ENCODE data around the gene TMCC2.

TMCC2 gene

DNA sequence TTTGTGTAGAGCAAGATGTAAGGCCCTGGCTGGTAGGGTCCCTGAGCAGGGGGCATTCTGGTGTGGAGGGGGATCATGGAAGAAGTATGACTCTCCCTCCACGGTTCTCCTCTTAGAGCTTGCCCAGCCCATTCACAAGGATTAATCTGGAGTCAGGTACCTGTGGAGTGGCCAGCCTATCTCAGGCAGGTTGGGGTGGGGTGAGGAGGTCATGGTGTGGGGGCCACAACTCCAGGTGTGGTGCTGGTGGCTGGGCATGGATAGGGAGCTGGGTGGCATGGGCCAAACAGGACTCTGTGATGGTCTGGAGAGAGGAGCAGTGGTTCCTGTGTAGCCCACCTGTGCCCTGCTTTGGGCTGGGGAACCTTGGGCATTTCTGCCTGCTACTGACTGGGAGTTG, 32.3 kb downstream of the TMCC2 start:
- no peak for DNase-seq (ENCODE audit: low read depth in 1 of 2, low spot score in 1 of 2)

DNA sequence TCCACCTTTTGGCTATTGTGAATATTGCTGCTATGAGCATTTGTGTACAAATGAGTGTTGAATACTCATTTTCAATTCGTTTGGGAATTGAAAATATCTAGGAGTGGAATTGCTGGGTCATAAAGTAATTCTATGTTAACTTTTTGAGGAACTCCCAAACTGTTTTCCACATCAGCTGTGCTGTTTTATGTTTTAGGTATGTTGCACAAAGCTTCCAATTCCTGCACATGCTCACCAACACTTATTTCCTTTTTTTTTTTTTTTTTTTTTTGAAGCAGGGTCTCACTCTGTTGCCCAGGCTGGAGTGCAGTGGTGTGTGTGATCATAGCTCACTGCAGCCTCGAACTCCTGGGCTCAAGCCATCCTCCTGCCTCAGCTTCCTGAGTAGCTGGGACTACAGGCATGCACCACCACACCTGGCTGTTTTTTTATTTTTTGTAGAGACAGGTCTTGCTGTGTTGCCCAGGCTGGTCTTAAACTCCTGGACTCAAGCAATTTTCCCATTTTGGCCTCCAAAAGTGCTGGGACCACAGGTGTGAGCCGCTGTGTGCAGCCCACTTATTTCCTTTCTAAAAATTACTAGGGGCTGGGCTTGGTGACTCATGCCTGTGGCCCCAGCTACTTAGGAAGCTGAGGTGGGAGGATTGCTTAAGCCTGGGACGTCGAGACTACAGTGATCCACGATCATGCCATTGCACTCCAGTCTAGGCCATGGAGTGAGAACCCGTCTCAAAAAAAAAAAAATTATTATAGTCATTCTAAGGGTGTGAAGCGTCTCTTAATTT, 33.4 kb downstream of the TMCC2 start:
- no peak for DNase-seq (ENCODE audit: low read depth in 1 of 2, low spot score in 1 of 2)

DNA sequence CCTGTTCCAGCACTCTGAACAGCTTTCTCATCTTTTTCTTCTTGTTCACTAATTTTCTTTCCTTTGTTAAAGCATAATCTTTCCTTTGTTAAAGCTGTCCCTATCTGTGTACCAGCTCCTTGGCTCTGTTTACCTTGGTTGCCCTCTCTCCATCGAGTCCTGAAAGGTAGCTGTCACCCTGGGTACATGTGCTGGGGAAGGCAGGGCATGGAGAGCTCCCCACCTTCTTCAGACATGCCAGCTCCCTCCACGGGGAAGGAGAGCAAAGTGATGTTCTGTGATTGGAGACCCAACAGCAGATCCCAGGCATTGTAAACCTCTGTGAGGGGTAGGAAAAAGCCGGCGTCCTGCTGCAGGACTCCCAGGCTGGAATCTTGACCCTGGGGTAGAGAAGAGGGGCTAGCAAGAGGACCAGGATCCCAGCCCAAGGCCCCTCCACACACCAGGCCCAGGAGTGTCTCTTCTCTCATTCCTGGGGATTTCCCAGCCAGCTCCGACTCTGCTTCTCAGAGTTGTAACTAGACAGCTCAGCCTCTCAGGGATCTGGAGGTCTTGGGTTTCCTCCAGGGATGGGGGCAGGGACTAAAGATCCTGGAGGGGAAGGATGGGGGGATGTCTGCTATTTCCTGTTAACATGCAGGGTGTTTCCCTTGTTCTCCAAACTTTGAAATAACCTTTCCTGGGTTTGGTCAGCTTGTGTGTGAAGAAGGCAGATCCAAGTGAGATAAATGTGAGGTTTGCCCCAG, 34.4 kb downstream of the TMCC2 start:
- DNase-seq (ENCODE audit: low read depth in 1 of 2, low spot score in 1 of 2): no peak

DNA sequence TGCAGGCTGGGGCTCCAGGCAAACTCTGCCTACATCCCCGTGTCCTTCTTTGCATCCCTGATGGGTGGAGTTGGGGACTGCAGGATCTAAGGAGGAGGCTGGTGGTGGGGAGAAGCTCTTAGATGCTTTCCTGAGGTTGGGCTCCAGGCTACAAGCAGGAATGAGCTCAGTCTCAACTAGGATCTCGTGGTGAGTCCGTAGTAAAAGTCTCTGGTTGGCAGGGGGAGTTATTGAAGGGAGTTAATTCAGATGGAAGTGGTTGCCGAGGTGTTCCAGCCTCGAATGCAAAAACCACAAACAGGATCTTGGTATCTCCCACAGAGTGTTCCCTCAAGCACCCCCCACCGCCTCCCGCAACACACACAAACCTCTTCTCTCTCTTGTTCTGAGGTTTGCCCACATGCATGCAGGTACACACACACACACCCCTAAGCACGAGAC, 35.0 kb downstream of the TMCC2 start:
- no peak for DNase-seq (ENCODE audit: low read depth in 1 of 2, low spot score in 1 of 2)

DNA sequence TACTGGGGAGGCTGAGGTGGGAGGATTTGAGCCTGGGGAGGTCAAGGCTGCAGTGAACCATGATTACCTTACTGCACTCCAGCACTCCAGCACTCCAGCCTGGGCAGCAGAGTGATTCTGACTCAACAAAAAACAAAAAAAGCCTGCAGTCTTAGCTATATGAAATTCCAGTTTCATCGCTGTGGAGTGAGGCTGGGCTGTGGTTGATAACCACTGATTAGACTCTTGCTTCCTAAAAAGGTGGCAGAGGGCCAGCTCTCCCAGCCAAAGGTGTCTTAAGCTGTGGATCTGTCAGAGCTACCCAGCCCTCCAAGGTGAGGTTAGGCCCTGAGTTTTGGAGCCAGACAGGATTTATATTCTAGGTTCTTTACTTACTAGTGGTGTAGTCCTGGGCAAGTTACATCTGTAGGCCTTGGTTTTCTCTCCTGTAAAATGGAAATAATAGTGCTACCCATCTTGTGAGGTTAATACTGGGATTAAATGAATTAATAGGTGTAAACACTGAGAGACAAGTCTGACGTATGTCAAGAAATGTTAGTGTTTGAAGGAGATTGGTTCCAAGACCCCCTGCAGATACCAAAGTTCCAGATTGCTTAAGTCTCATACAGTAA, 35.9 kb downstream of the TMCC2 start:
- DNase-seq (ENCODE audit: low read depth in 1 of 2, low spot score in 1 of 2): no peak

DNA sequence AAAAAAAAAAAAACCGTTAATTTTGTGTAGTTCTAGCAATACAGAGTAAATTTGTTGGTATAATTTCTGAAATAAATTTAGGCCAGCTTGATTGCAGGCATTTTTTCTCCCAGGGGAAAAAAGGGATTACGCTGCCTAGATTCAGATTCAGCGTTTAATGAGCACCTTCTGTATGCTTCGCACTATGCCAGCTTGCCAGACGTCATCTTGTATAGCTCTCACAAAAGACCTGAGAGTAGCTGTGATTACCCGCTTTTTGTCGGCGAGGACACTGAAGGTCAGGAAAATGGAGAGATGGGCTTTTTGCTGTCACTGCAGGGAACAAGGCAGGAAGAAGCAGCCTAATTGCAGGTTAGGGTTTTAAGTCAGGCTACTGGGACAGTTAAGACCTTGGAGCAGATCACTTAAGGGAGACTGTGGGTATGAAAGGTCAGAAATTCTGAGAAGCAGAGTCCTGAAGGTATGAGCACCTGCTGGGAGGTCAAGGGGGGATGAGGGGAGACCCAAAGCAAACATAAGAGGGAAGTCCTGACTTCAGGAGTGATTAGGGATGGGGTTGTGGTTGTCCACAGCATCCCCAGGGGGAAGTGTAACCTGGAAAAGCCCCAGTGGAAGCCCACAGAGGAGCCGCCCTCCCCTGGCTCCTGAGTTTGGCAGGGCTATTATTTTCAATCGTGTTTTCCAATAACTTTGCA, 39.0 kb downstream of the TMCC2 start:
- no peak for DNase-seq (ENCODE audit: low read depth in 1 of 2, low spot score in 1 of 2)

DNA sequence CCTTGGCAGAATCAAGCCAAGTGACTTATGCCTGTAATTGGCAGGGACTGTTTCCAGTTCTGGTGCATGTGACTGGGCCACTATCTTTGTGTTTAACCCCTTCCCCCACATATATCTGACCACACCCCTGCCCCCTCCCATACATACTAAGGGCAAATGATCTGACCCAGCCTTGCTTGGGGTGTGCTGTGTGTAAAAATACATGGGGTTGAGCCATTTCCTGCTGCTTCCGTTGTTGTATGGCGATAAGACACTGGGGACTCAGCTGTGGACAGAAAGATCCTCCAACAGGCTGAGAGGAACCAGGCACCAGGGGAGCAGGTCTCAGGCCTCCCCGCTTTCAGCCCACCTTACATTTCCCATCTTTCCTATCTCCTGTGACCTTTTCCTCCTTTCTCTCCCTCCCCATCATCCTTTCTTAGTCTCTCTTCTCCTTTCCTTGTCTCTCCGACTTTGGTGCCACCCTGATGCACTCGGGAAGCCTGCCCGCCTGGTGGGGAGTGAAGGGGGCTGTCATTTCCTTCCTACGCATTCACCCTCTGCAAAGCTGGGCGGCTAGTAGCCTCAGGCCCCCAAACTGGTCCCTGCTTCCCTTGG, 39.7 kb downstream of the TMCC2 start:
- DNase-seq (ENCODE audit: low read depth in 1 of 2, low spot score in 1 of 2): no peak

DNA sequence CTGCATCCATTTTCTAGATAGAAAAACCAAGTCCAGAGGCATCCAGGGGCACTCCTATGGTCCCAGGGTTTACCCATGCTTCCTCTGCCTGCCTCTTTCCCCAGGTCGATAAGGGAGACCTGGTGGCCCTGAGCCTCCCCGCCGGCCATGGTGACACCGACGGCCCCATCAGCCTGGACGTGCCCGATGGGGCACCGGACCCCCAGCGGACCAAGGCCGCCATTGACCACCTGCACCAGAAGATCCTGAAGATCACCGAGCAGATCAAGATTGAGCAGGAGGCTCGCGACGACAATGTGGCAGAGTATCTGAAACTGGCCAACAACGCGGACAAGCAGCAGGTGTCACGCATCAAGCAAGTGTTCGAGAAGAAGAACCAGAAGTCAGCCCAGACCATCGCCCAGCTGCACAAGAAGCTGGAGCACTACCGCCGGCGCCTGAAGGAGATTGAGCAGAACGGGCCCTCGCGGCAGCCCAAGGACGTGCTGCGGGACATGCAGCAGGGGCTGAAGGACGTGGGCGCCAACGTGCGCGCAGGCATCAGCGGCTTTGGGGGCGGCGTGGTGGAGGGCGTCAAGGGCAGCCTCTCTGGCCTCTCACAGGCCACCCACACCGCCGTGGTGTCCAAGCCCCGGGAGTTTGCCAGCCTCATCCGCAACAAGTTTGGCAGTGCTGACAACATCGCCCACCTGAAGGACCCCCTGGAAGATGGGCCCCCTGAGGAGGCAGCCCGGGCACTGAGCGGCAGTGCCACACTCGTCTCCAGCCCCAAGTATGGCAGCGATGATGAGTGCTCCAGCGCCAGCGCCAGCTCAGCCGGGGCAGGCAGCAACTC, 41.3 kb downstream of the TMCC2 start:
- no peak for DNase-seq (ENCODE audit: low read depth in 1 of 2, low spot score in 1 of 2)

DNA sequence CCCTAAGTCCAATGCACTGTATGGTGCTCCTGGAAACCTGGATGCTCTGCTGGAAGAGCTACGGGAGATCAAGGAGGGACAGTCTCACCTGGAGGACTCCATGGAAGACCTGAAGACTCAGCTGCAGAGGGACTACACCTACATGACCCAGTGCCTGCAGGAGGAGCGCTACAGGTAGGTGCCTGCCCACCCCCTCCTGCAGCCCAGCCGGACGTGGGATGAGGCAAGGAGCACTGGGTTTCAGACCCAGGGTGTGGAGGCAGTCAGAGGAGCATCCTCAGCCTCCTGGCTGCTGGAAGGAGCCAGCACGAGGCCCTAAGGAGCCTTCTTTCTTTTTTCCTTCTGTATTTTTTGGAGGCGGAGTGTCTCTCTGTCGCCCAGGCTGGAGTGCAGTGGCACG, 42.0 kb downstream of the TMCC2 start:
- no peak for DNase-seq (ENCODE audit: low read depth in 1 of 2, low spot score in 1 of 2)

DNA sequence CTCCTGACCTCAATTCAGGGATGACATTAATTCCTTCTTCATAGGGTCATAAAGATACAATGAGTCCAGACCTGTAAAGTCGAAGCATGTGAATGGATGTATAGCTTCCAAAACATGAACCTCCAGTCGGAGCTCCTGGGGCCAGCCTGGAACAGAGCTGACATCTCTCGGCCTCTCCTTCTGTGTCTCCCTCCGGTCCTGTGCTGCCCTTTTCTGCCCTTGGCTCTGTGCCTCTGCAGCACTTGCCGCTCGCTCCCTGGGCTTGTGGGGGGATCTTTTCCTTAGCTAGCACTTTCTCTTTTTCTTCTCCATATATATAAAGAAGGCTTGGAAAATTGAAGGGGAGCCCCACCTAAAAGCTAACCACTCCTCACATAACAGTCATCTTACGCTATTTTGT, 42.5 kb downstream of the TMCC2 start:
- no peak for DNase-seq (ENCODE audit: low read depth in 1 of 2, low spot score in 1 of 2)

DNA sequence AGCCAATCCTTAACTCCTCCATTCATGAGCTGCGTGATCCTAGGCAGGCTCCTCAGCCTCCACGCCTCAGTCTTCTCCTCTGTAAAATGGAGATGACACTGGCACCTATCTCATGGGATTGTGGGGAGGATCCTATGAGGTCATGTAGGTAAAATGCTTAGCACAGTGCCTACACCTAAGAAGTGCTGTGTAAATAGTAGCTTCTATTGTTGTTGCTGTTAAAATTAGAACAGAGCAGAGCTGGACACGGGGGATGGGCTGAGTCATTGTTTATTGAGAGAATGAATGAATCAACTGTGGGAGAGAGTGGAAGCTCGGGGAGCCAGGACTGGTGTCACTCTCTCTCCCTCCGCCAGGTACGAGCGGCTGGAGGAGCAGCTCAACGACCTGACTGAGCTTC, 43.0 kb downstream of the TMCC2 start:
- DNase-seq (ENCODE audit: low read depth in 1 of 2, low spot score in 1 of 2): no peak

DNA sequence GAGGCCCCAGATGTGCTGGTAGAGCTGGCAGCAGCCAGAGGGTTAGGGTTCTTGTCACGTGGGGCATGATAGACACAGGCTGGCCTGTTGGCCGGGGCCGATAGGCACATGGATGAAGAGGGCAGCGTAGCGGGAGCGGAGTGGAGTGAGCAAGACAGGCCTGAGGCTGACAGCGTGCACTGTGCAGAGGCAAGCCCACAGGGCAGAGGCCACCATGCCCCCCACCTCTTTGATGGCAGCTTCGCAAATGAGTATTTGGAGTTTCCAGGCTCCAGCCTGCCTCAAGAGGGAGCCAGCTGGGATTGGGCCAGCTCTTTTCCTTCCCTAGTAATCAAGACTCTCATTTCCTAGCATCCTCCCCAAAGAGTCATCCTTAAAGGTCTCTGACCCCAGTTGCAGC, 43.5 kb downstream of the TMCC2 start:
- no peak for DNase-seq (ENCODE audit: low read depth in 1 of 2, low spot score in 1 of 2)

DNA sequence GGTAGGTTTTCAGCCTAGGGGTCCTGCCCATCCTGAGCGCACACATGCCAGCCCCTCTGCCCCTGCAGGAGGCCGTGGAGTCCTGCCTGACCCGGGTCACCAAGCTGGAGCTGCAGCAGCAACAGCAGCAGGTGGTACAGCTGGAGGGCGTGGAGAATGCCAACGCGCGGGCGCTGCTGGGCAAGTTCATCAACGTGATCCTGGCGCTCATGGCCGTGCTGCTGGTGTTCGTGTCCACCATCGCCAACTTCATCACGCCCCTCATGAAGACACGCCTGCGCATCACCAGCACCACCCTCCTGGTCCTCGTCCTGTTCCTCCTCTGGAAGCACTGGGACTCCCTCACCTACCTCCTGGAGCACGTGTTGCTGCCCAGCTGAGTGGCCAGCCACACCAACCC, 44.0 kb downstream of the TMCC2 start:
- DNase-seq (ENCODE audit: low read depth in 1 of 2, low spot score in 1 of 2): no peak

DNA sequence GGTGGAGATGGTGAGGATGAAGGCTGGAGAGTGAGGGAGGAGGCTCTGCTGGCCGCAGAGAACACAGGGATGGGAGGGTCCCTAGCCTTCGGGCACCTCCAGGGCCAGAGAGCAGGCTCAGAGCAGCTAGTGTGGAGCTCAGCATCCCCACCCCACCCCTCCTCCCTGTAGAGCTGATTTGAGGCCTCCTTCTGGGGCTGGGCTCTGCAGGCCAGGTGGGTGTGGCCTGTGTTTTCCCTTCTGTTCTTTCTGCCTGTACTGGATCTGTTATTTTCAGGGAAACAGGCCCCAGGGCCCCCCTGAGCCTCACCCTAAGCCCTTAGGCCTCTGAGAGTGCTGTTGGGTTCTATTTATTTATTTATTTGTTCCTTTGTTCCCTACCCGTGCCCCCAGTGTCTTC, 44.8 kb downstream of the TMCC2 start:
- no peak for DNase-seq (ENCODE audit: low read depth in 1 of 2, low spot score in 1 of 2)

DNA sequence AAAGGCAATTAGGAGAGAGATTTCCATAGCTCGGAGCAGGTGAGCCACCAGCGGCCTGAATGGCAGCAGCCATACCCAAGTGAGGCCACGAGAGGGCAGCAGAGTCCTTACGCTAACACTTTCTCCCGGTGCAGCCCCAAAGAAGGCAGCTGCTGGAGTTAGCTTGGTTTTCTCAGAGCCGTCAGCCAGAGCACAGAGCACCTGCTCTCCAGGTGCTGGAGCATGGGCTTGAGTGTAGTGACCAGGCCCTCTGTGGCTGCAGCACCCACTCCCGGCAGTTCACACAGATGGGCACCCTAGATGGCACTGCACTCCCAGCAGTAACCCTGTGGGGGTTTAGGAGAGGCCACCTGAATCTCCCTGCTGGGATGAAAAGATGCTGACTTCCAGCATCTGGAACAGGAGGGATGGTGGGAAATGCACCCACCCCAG, 45.8 kb downstream of the TMCC2 start:
- peak; percentile 69 to 78 for DNase-seq (ENCODE audit: low read depth in 1 of 2, low spot score in 1 of 2)

DNA sequence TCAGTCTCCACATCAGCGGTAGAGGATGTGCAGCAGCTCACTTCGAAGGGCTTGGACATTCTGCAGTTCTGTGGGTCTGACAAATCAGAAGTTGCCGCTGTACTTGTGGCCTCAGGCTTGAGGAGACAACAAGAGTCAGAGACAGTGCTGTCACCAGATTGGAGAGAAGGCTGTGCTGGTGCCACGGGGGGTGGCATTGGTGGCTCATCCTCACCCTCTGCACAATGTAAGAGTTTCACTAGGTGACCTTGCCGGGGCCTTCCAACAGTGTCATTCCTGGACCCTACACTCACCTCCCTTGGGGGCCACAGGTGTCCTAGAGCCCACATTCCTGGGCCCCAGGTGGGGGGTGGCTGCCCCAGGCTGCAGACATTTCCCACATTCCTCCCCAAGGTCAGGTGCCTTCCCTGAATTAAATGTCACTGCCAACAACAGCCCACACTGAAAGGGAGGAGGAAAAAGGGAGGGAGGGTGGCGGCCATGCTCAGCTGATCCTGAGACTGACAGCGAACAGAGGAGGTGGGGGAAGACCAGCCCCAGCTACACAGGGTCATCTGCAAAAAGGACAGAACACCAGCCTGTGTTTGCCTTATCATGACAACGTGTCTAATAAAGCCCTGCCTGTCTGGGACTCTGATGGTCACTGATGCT, 46.4 kb downstream of the TMCC2 start:
- DNase-seq (ENCODE audit: low read depth in 1 of 2, low spot score in 1 of 2): no peak

DNA sequence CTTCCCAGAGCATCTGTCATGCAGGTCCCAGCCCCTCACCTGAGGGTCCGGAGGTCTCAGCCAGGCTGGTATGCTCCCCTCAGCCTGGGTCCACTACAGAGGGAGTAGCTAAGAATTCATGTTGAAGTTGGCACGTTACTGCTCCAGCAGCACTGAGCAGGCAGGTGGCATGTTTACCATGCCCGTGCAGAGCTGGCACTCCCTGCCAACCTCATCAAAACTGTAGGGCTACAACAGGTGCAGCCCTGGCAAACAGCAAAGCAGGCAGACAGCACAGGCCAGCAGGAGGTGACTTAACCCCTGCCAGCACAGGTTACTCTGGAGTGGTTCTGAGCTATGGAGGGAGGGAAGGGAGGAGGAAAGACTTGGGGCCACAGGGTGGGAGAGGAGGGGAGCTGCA, 47.4 kb downstream of the TMCC2 start:
- DNase-seq (ENCODE audit: low read depth in 1 of 2, low spot score in 1 of 2): peak in 1 of 2 donors; percentile 15

DNA sequence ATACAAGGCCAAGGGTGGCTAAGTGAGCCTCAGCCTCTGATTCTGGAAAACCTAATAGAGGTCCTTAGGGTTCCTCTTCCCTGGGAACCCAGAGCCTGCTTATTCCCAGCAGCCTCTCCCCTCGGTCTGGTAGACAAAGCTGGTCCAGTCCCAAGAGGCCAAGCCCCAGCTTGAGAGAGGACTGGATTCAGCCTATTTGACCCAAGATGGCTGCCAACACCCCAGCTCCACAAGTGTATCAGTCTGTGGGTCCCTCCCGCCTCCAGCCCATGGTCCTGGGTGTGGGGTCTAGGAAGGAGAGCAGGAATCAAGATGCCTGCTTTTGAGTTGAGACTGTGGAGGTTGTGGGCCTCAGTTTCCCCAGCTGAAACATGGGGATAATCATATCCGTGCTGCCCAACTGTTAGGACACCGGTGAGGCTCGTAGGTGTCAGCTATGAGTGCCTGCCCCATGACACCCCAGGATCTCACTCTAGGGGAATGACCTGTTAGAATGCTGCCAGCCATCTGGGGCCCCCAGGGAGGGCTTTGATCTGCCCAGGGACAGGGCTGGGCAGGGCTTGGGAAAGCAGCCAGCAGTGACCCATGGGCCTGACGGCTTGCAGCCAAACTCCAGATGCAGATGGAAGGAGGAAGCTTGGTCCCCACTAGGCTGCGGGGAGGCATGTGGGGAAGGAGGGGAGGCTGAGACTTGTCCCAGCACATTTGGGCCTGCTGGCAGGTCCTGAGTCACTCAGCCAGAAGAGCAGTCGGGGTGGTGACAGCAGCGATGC, 48.4 kb downstream of the TMCC2 start:
- no peak for DNase-seq (ENCODE audit: low read depth in 1 of 2, low spot score in 1 of 2)

DNA sequence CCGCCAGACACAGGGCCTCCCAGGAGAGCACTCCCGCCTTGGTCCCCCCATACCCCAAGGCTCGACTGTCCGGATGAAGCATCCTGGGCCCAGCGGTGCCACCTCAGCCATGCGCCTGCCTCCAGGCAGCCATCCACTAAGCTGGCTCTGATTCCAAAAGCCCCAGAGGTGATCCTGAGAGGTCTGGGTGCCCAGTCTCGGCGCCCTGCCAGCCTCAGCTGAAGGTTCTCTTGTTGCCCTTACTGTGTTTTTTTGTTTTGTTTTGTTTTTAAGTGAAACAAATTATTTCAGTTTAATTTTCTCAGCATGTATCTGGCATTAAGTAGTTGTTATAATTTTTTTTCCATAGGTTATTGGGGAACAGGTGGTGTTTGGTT, 48.9 kb downstream of the TMCC2 start:
- no peak for DNase-seq (ENCODE audit: low read depth in 1 of 2, low spot score in 1 of 2)
